Cardiac muscle cell (in vitro differentiated cells and primary cell): Measurements from ENCODE around the gene PCDH15. TPM values are rescaled to one million over a fixed set of nuclear protein-coding genes. Genes with fewer than 3 reads are reported as not detected.
"Not testable (repeated sequence)": the region's sequence is repeated elsewhere in the genome, so short reads cannot be mapped to it uniquely, and the experiment has no call there.

Experiments
- DNase-seq, 2 donors: peaks; one replicate each; pipeline versions ENCODE4 v3.0.0 to v3.0.0-alpha.2; 2010 to 2017; ENCODE audit warnings: low read depth in 1 of 2, low spot score in 1 of 2
- H3K27ac ChIP-seq: fragments of 200-600 bp; sonication (generic); 2 replicates; pipeline ENCODE4 v1.5.1; 2016
- H3K27me3 ChIP-seq: fragments of 200-600 bp; sonication (generic); 2 replicates; pipeline ENCODE4 v1.6.0; 2016; ENCODE audit warnings: control low read depth
- H3K36me3 ChIP-seq: fragments of 200-600 bp; sonication (generic); 2 replicates; pipeline ENCODE4 v1.5.1; 2016; ENCODE audit warnings: control low read depth
- H3K4me1 ChIP-seq: fragments of 200-600 bp; sonication (generic); 2 replicates; pipeline ENCODE4 v1.8.1; 2017; ENCODE audit warnings: low read depth, mild to moderate bottlenecking, mixed run types
- H3K4me3 ChIP-seq: fragments of 200-600 bp; sonication (generic); 2 replicates; pipeline ENCODE4 v1.5.1; 2016; ENCODE audit warnings: mild to moderate bottlenecking
- H3K9me3 ChIP-seq: fragments of 200-600 bp; sonication (generic); 2 replicates; pipeline ENCODE4 v1.5.1; 2017; ENCODE audit warnings: low read depth, mild to moderate bottlenecking, control low read depth
- CTCF ChIP-seq: IDR thresholded peaks from 2 replicates; pipeline ENCODE4 v1.5.1; 2012; ENCODE audit warnings: low read depth, mild to moderate bottlenecking, low read length
- polyA plus RNA-seq: library from polyadenylated mRNA; unstranded; fragments of >200 nt; fragmentation: Nextera tagmentation; extraction: Ambion mirVana; gene quantifications from 2 replicates; pipeline ENCODE4 v1.2.1, GENCODE V29; 2016
- total RNA-seq: library from RNA; depleted of rRNA; stranded (reverse); fragments of >200 nt; gene quantifications from 2 replicates; pipeline ENCODE4 v1.2.3, GENCODE V29; 2016

Gene PCDH15
- total and polyA plus RNA-seq, 2 experiments from 2014 or later: 0.30 TPM; not detected in 1

GRCh38 chr10:53930648-53931047, 870.4 kb downstream of the PCDH15 start:
- H3K27ac ChIP-seq: no peak overlapping the region
- no peaks in the 10 kb centered on the region for H3K36me3 ChIP-seq
- no peak overlapping the region for H3K4me3 ChIP-seq
- DNase-seq: no peak
- TF ChIP-seq CTCF: no peak
- no peaks in the 10 kb centered on the region for H3K4me1 ChIP-seq
- no peaks in the 10 kb centered on the region for H3K9me3 ChIP-seq
- H3K27me3 ChIP-seq: no peaks in the 10 kb centered on the region

- H3K27ac ChIP-seq, H3K36me3 ChIP-seq, H3K27me3 ChIP-seq, H3K9me3 ChIP-seq, H3K4me1 ChIP-seq, H3K4me3 ChIP-seq, DNase-seq: not testable (repeated sequence)
Measured at GRCh38 chr10:53924051-53924700, 876.9 kb downstream of the PCDH15 start.

GRCh38 chr10:53918755-53919154, 882.3 kb downstream of the PCDH15 start:
- no peak overlapping the region for H3K27ac ChIP-seq
- no peak for TF ChIP-seq CTCF
- H3K4me1 ChIP-seq: peaks cover 3% of the 10 kb centered on the region
- no peak overlapping the region for H3K4me3 ChIP-seq
- DNase-seq: no peak
- H3K9me3 ChIP-seq: no peaks in the 10 kb centered on the region
- H3K27me3 ChIP-seq: no peaks in the 10 kb centered on the region
- H3K36me3 ChIP-seq: no peaks in the 10 kb centered on the region

GRCh38 chr10:53909791-53910190, 891.2 kb downstream of the PCDH15 start:
- Histone ChIP-seq H3K36me3 (no peaks in the 10 kb centered on the region), H3K4me1 (no peaks in the 10 kb centered on the region), H3K4me3 (no peak overlapping the region), H3K27ac (no peak overlapping the region), H3K27me3 (no peaks in the 10 kb centered on the region), H3K9me3 (no peaks in the 10 kb centered on the region)
- TF ChIP-seq CTCF: no peak
- DNase-seq: no peak

- Histone ChIP-seq H3K9me3 (no peaks in the 10 kb centered on the region), H3K4me3 (no peak overlapping the region), H3K27ac (no peak overlapping the region), H3K27me3 (no peaks in the 10 kb centered on the region), H3K36me3 (no peaks in the 10 kb centered on the region), H3K4me1 (no peaks in the 10 kb centered on the region)
- no peak for TF ChIP-seq CTCF
- DNase-seq: no peak
Measured at GRCh38 chr10:53904506-53905241, 896.4 kb downstream of the PCDH15 start.

- no peaks in the 10 kb centered on the region for H3K4me1 ChIP-seq
- DNase-seq: no peak
- H3K4me3 ChIP-seq: no peak overlapping the region
- no peaks in the 10 kb centered on the region for H3K36me3 ChIP-seq
- no peak for TF ChIP-seq CTCF
- no peaks in the 10 kb centered on the region for H3K27me3 ChIP-seq
- H3K27ac ChIP-seq: no peak overlapping the region
- H3K9me3 ChIP-seq: no peaks in the 10 kb centered on the region
Measured at GRCh38 chr10:53903756-53904155, 897.3 kb downstream of the PCDH15 start.
